ENCODE results near the gene LCP2. TPM values are rescaled to one million over a fixed set of nuclear protein-coding genes. Genes with fewer than 3 reads are reported as not detected.

Gene LCP2
- total and polyA plus RNA-seq, 2 donors (not counting 1 experiment from before 2014, with no cell fraction given), result not detected

GRCh38 chr5:170294057-170294456 is 3.5 kb downstream of the LCP2 start:
- no peaks in the 10 kb centered on the region for H3K4me1 ChIP-seq (ENCODE audit: control insufficient read depth, extremely low read depth, insufficient read depth, low read length)
- no peaks in the 10 kb centered on the region for H4K20me1 ChIP-seq (ENCODE audit: control insufficient read depth, extremely low read depth, insufficient read depth, low read length)
- no peaks in the 10 kb centered on the region for H3K9me3 ChIP-seq (ENCODE audit: control insufficient read depth, insufficient read depth, low read depth, low read length)
- H3K4me2 ChIP-seq (ENCODE audit: extremely low read depth, insufficient read depth, low read length), result no peak overlapping the region
- no peaks in the 10 kb centered on the region for H3K36me3 ChIP-seq (ENCODE audit: control insufficient read depth, insufficient read depth, low read length)
- H3K27me3 ChIP-seq (ENCODE audit: control insufficient read depth, insufficient read depth, low read length), result no peaks in the 10 kb centered on the region
- H3K79me2 ChIP-seq (ENCODE audit: control insufficient read depth, insufficient read depth, low read length), result no peaks in the 10 kb centered on the region
- no peak for DNase-seq (ENCODE audit: low read depth in 2 of 2)
- no peak overlapping the region for H3K27ac ChIP-seq (ENCODE audit: insufficient read depth, low read length)
- no peak overlapping the region for H3K9ac ChIP-seq (ENCODE audit: insufficient read depth, low read length)
- no peak overlapping the region for H3K4me3 ChIP-seq (replicated peaks in 1 of 4; ENCODE audit: control extremely low read depth in 1 of 4, insufficient read depth in 1 of 4, low read depth in 3 of 4, low read length in 4 of 4)
- TF ChIP-seq CTCF (conservative IDR thresholded peaks at IDR 0.05 in 1 of 2, IDR thresholded peaks at IDR 0.05 in 1 of 2; ENCODE audit: low read depth in 1 of 2, low read length in 2 of 2), result no peak
- no peak for TF ChIP-seq EZH2 (IDR thresholded peaks at IDR 0.05; ENCODE audit: low read length, missing control alignments)
- H2AFZ ChIP-seq (ENCODE audit: low read length), result no peak overlapping the region

DNA sequence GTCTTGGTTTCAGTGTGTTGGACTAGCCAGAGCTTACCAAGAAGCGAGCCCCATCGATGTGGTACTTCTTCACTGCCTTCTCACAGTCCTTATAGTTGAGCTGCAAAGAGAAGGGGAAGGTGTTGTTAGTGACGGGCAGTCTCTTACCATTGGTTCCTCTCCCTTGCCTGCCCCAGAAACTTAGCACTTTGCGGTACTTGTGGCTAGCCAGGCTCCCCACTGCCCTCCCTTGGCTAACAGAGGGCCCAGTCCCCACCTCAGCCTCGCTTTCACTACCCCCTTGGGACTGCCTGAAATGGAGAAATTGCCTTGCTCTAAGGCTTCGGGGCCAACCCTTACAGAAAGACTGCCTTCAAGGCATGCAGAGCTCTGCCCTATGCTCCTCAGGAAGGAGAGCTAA is 4.3 kb downstream of the LCP2 start:
- no peak overlapping the region for H3K4me3 ChIP-seq (replicated peaks in 1 of 4; ENCODE audit: control extremely low read depth in 1 of 4, insufficient read depth in 1 of 4, low read depth in 3 of 4, low read length in 4 of 4)
- no peaks in the 10 kb centered on the region for H3K4me1 ChIP-seq (ENCODE audit: control insufficient read depth, extremely low read depth, insufficient read depth, low read length)
- no peak overlapping the region for H3K9ac ChIP-seq (ENCODE audit: insufficient read depth, low read length)
- no peaks in the 10 kb centered on the region for H3K27me3 ChIP-seq (ENCODE audit: control insufficient read depth, insufficient read depth, low read length)
- no peaks in the 10 kb centered on the region for H3K79me2 ChIP-seq (ENCODE audit: control insufficient read depth, insufficient read depth, low read length)
- TF ChIP-seq CTCF (conservative IDR thresholded peaks at IDR 0.05 in 1 of 2, IDR thresholded peaks at IDR 0.05 in 1 of 2; ENCODE audit: low read depth in 1 of 2, low read length in 2 of 2) (no peak), EZH2 (IDR thresholded peaks at IDR 0.05; ENCODE audit: low read length, missing control alignments) (no peak)
- H3K4me2 ChIP-seq (ENCODE audit: extremely low read depth, insufficient read depth, low read length), result no peak overlapping the region
- no peaks in the 10 kb centered on the region for H4K20me1 ChIP-seq (ENCODE audit: control insufficient read depth, extremely low read depth, insufficient read depth, low read length)
- H3K27ac ChIP-seq (ENCODE audit: insufficient read depth, low read length), result no peak overlapping the region
- DNase-seq (ENCODE audit: low read depth in 2 of 2), result no peak
- H3K36me3 ChIP-seq (ENCODE audit: control insufficient read depth, insufficient read depth, low read length), result no peaks in the 10 kb centered on the region
- H2AFZ ChIP-seq (ENCODE audit: low read length), result no peak overlapping the region
- no peaks in the 10 kb centered on the region for H3K9me3 ChIP-seq (ENCODE audit: control insufficient read depth, insufficient read depth, low read depth, low read length)

DNA sequence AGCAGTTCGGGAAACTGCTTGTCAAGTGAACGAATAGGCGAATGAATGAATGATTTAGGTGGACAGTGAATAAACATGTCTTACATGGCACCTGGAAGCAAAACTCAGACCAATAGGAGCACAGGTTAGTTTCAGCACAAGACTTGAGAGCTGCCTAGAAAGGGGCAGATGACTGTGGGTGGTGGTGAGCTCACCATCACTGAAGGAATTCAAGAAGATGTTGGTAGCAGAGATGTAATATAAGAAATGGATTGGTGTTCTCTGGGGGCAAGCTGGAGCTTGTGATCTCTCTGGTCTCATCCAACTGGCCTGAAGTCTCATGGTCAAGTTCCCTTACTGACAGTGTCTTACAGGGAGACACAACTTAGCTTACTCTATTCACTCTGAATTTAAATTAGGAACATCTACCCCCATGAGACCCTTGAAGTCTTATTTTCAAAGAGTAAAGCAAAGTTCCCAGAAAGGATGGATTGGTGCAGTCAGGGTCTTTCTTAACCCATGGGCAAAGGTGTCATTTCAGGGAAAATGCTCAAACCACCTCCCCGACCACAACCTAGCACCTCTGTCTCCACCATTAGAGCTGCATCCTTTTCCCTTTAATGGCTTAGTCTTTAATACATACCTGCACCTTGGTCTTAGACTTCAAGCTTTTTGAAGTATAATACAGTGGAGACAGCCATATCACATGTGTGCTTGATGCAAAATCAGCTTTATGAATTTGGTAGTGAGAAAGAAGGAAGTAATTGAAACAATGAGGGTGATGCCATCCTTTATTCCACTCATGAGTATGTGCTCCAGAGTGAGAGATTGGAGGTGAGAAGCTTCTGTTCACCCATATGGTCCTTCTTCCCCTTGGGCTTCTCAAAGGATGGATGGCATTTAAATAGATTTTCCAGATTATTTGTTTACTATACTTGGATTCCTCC is 5.1 kb downstream of the LCP2 start:
- H3K27ac ChIP-seq (ENCODE audit: insufficient read depth, low read length), result no peak overlapping the region
- no peak overlapping the region for H3K4me3 ChIP-seq (replicated peaks in 1 of 4; ENCODE audit: control extremely low read depth in 1 of 4, insufficient read depth in 1 of 4, low read depth in 3 of 4, low read length in 4 of 4)
- H3K27me3 ChIP-seq (ENCODE audit: control insufficient read depth, insufficient read depth, low read length), result no peaks in the 10 kb centered on the region
- H3K79me2 ChIP-seq (ENCODE audit: control insufficient read depth, insufficient read depth, low read length), result no peaks in the 10 kb centered on the region
- no peak overlapping the region for H2AFZ ChIP-seq (ENCODE audit: low read length)
- no peaks in the 10 kb centered on the region for H3K9me3 ChIP-seq (ENCODE audit: control insufficient read depth, insufficient read depth, low read depth, low read length)
- no peaks in the 10 kb centered on the region for H4K20me1 ChIP-seq (ENCODE audit: control insufficient read depth, extremely low read depth, insufficient read depth, low read length)
- H3K9ac ChIP-seq (ENCODE audit: insufficient read depth, low read length), result no peak overlapping the region
- H3K4me2 ChIP-seq (ENCODE audit: extremely low read depth, insufficient read depth, low read length), result no peak overlapping the region
- H3K36me3 ChIP-seq (ENCODE audit: control insufficient read depth, insufficient read depth, low read length), result no peaks in the 10 kb centered on the region
- DNase-seq (ENCODE audit: low read depth in 2 of 2), result no peak
- no peaks in the 10 kb centered on the region for H3K4me1 ChIP-seq (ENCODE audit: control insufficient read depth, extremely low read depth, insufficient read depth, low read length)
- TF ChIP-seq CTCF (conservative IDR thresholded peaks at IDR 0.05 in 1 of 2, IDR thresholded peaks at IDR 0.05 in 1 of 2; ENCODE audit: low read depth in 1 of 2, low read length in 2 of 2), result no peak
- no peak for TF ChIP-seq EZH2 (IDR thresholded peaks at IDR 0.05; ENCODE audit: low read length, missing control alignments)

Measured in fibroblast of lung (primary cell).